Measurements from ENCODE around the gene MMADHC. TPM values are rescaled to one million over a fixed set of nuclear protein-coding genes. Genes with fewer than 3 reads are reported as not detected.
A peak's percentile ranks its signal among the peaks of the same experiment; 100 is the strongest.

Gene MMADHC
- total RNA-seq, 4 donors from 2014 or later: 7.8 to 91.6 (median 44.5) TPM

DNA sequence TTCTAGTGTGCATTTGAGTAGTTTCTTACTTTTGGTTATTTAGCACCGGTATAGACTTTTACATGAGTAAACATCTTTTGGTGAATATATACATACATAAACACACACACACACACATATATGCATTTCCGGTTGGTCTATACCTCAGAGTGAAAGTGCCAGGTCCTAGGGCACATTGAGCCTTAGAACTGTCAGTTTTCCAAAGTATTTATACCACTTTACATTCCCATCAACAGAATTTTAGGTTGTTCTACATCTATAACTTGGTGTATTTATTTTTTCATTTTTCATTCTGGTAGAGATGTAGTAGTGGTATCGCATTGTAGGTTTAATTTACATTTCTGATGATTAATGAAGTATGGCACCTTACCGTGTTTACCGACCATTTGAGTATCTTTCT, 22.6 kb downstream of the MMADHC start:
- Histone ChIP-seq H3K27ac (no peak overlapping the region), H3K4me3 (no peak overlapping the region), H3K36me3 (peaks cover 0 to 21% (median 10%) of the 10 kb centered on the region in 4 donors), H3K27me3 (no peaks in the 10 kb centered on the region), H3K4me1 (peaks cover 0 to 14% (median 7%) of the 10 kb centered on the region in 4 donors), H3K9me3 (no peaks in the 10 kb centered on the region)
- WGBS, 2 donors (ENCODE audit: low coverage in 1 of 2): 63 to 79% methylated on average over 5 of the region's 5 CpGs
- intact Hi-C loops (cut with DNase I; ENCODE audit: low total_unique reads): no loop called here
- in situ Hi-C loops (cut with MboI; ENCODE audit: low pct_ligation_motif_present in 1 of 4, low pct_unique_long_range_greater_than_20kb in 1 of 4, low sequenced_read_pairs in 3 of 4): loop anchor here (5.0 to 25.0 kb wide), 3 partner anchors 253 to 548 kb away; no protein-coding TSS in a partner anchor
- TF ChIP-seq EP300 (IDR thresholded peaks at IDR 0.05; ENCODE audit: low read depth): no peak
- TF ChIP-seq POLR2AphosphoS5 (IDR thresholded peaks at IDR 0.05): no peak
- TF ChIP-seq, protein P1, sequence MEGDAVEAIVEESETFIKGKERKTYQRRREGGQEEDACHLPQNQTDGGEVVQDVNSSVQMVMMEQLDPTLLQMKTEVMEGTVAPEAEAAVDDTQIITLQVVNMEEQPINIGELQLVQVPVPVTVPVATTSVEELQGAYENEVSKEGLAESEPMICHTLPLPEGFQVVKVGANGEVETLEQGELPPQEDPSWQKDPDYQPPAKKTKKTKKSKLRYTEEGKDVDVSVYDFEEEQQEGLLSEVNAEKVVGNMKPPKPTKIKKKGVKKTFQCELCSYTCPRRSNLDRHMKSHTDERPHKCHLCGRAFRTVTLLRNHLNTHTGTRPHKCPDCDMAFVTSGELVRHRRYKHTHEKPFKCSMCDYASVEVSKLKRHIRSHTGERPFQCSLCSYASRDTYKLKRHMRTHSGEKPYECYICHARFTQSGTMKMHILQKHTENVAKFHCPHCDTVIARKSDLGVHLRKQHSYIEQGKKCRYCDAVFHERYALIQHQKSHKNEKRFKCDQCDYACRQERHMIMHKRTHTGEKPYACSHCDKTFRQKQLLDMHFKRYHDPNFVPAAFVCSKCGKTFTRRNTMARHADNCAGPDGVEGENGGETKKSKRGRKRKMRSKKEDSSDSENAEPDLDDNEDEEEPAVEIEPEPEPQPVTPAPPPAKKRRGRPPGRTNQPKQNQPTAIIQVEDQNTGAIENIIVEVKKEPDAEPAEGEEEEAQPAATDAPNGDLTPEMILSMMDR (IDR thresholded peaks at IDR 0.05): no peak
- no peak for TF ChIP-seq POLR2A (IDR thresholded peaks at IDR 0.05)
- no peak for DNase-seq

DNA sequence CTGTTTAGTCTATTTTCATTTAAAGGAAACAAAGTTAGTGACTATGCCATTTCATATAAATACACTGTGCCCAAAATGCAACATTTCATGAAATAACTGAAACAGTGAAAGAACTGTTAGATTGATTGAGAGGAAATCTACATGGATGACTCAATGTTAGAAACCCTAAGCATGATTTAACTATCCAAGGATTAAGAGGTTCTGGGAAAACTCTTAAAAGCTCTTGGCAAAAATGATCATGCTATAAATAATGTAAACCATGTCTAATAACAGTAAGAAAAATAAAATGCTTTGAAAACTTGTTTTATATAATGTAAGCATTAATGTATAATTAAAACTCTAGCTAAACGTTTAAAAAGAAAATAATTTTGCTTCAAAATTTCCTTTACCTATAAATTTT, 23.5 kb downstream of the MMADHC start:
- in situ Hi-C loops (cut with MboI; ENCODE audit: low pct_ligation_motif_present in 1 of 4, low pct_unique_long_range_greater_than_20kb in 1 of 4, low sequenced_read_pairs in 3 of 4): loop anchor here (5.0 to 25.0 kb wide), 3 partner anchors 252 to 547 kb away; no protein-coding TSS in a partner anchor
- H3K27me3 ChIP-seq: no peaks in the 10 kb centered on the region
- WGBS, 2 donors (ENCODE audit: low coverage in 1 of 2): 30 to 42% methylated on average over 1 of the region's 1 CpG
- H3K36me3 ChIP-seq: peaks cover 0 to 12% (median 5%) of the 10 kb centered on the region in 4 donors
- DNase-seq: no peak
- no peak overlapping the region for H3K27ac ChIP-seq
- intact Hi-C loops (cut with DNase I; ENCODE audit: low total_unique reads): no loop called here
- H3K4me3 ChIP-seq: no peak overlapping the region
- TF ChIP-seq, protein P1 (IDR thresholded peaks at IDR 0.05): no peak
- TF ChIP-seq POLR2A (IDR thresholded peaks at IDR 0.05) (no peak), POLR2AphosphoS5 (IDR thresholded peaks at IDR 0.05) (no peak), EP300 (IDR thresholded peaks at IDR 0.05; ENCODE audit: low read depth) (no peak)
- no peaks in the 10 kb centered on the region for H3K9me3 ChIP-seq
- H3K4me1 ChIP-seq: peaks cover 0 to 14% (median 7%) of the 10 kb centered on the region in 4 donors

DNA sequence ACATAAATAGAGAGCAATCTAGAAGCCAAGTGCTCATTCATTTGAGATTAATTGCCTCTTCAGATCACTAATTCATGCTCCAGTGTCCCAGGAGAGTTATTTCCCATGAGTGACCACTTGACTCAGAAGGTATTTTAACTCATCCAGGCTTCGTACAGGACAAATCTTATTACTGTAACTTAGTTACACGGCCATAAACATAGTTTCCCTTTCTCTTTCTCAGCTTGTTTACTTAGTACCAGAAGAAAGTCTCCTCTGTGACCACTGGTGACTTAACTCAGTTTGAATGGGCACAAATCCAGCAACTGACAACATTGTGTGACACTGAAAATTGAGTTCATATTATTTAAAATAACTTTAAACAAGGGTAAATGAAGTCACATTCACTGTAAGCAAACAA, 25.3 kb downstream of the MMADHC start:
- Histone ChIP-seq H3K9me3 (no peaks in the 10 kb centered on the region), H3K4me1 (peaks cover 0 to 14% (median 7%) of the 10 kb centered on the region in 4 donors), H3K27ac (peak overlapping the region in 3 of 4 donors; percentile 11 to 46 (median 18)), H3K36me3 (no peaks in the 10 kb centered on the region), H3K27me3 (no peaks in the 10 kb centered on the region), H3K4me3 (no peak overlapping the region)
- in situ Hi-C loops (cut with MboI; ENCODE audit: low pct_ligation_motif_present in 1 of 4, low pct_unique_long_range_greater_than_20kb in 1 of 4, low sequenced_read_pairs in 3 of 4): loop anchor here (5.0 to 25.0 kb wide), 3 partner anchors 250 to 545 kb away; no protein-coding TSS in a partner anchor
- TF ChIP-seq POLR2AphosphoS5 (IDR thresholded peaks at IDR 0.05): no peak
- no peak for TF ChIP-seq POLR2A (IDR thresholded peaks at IDR 0.05)
- TF ChIP-seq, protein P1 (IDR thresholded peaks at IDR 0.05): peak in 1 of 5 experiments; percentile 21
- no peak for TF ChIP-seq EP300 (IDR thresholded peaks at IDR 0.05; ENCODE audit: low read depth)
- WGBS, 2 donors (ENCODE audit: low coverage in 1 of 2): 15 to 22% methylated on average over 2 of the region's 2 CpGs
- no peak for DNase-seq
- intact Hi-C loops (cut with DNase I; ENCODE audit: low total_unique reads): no loop called here

DNA sequence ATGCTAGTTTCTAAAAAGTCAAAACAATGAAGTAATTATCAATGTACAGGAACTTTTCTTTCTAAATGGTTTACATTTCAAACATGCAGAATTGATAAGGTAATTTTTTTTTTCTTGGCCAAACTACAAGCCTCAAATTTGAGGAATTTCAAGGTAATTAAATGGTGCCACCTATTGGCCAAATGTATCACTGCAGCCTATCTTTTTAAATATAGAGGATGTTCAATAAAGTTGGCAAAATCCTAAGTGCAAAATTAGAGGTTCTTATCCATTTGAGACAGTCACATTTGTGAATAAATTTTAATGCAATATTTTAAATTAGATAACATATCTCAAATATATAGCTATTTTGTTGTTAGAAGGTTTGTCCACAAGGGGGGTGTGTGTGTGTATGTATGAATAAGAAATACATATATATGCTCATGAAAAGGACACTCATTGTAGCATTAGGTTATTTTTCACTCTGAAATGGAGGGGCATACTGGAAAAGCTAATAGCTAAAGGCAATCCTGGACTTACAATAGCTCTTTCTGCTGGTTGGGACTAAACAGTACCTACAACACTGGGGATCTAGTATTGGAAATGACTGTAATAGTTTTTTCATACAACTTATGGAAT, 26.2 kb downstream of the MMADHC start:
- in situ Hi-C loops (cut with MboI; ENCODE audit: low pct_ligation_motif_present in 1 of 4, low pct_unique_long_range_greater_than_20kb in 1 of 4, low sequenced_read_pairs in 3 of 4): loop anchor here (5.0 to 25.0 kb wide), 3 partner anchors 249 to 544 kb away; no protein-coding TSS in a partner anchor
- DNase-seq: no peak
- no peak for TF ChIP-seq POLR2AphosphoS5 (IDR thresholded peaks at IDR 0.05)
- TF ChIP-seq, protein P1 (IDR thresholded peaks at IDR 0.05): peak; percentile 88 to 94 (median 92)
- TF ChIP-seq POLR2A (IDR thresholded peaks at IDR 0.05): no peak

More for the DNA sequence above, 26.2 kb downstream of the MMADHC start:
- H3K27ac ChIP-seq: no peak overlapping the region
- H3K4me3 ChIP-seq: no peak overlapping the region
- intact Hi-C loops (cut with DNase I; ENCODE audit: low total_unique reads): no loop called here
- peaks cover 0 to 14% (median 7%) of the 10 kb centered on the region in 4 donors for H3K4me1 ChIP-seq
- H3K9me3 ChIP-seq: no peaks in the 10 kb centered on the region
- H3K36me3 ChIP-seq: no peaks in the 10 kb centered on the region
- H3K27me3 ChIP-seq: no peaks in the 10 kb centered on the region

All from transverse colon (tissue), 4 donors.